ENCODE results near the gene ZSCAN22.
A peak's percentile ranks its signal among the peaks of the same experiment; 100 is the strongest.
"Not testable (repeated sequence)": the region's sequence is repeated elsewhere in the genome, so short reads cannot be mapped to it uniquely, and the experiment has no call there.

The ZSCAN22 gene

DNA sequence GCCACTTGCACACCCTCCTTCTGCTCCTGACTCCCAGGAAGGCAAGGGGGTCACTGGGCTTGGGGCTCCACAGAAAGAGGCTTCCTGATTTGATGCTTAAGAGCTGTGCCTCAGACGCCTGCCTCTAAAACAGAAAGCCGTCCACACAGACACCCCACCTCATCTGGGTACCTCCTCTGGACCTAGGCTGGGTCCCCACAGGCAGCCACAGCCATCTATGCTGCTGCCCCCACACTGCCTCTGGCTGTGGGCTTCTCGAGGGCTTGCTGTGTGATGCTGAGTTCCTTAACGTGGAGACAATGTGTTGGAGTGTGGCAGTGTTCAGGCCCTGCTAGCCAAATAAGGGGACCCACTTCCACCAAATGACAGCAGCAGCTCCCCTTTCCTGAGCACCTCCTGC, 8.5 kb upstream of the ZSCAN22 start:
- DNase-seq (ENCODE audit: low spot score) = no peak

- no peak for DNase-seq (ENCODE audit: low spot score)
These were observed 7.6 kb upstream of the ZSCAN22 start for GRCh38 chr19:58319241-58319640.

DNA sequence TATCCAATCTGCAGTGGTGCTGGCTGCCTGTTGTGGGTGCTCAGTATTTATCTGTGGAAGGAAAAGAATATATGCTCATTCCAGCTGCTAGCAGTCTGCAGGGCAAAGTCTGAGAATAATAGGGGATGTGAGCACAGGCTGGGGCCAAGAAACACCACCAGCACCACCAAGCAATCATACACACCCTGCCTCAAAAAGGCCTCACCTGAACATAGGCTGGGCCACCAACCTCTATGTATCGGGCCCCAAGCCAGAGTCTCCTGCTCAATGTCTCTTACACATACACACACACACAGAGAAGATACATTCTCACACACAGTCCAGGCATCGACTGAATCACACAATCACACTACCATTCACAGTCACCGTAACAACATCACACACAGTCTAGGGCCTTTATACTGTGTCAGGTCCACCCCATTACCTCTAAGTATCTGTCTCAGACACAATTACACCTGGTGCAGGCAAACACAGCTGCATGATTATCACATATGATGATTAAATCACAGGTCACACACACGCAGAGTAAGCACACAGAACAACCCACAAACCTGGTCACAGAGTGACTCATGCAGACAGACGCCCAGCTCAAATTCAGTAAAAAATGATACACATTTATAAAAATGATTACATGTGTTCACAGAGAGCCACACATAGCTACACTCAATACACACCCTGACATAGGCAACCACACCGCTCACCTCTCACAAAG, 1.3 kb upstream of the ZSCAN22 start:
- DNase-seq (ENCODE audit: low spot score) = no peak

DNA sequence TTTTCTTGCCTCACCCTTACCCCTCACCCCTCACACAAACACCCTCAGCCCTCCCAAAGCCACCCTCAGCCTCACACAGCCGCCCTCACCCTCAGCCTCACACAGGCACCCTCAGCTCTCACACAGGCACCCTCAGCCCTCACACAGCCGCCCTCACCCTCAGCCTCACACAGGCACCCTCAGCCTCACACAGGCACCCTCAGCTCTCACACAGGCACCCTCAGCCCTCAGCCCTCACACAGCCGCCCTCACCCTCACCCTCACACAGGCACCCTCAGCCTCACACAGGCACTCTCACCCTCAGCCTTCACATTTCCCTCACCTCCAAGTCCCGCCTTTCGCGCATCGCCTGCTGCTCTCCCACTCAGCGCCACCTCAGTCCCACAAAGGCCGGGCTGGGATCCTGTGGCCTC, 287 bp upstream of the ZSCAN22 start:
- DNase-seq (ENCODE audit: low spot score) = no peak

GRCh38 chr19:58328999-58329398, 2.2 kb downstream of the ZSCAN22 start:
- DNase-seq (ENCODE audit: low spot score) = no peak

DNA sequence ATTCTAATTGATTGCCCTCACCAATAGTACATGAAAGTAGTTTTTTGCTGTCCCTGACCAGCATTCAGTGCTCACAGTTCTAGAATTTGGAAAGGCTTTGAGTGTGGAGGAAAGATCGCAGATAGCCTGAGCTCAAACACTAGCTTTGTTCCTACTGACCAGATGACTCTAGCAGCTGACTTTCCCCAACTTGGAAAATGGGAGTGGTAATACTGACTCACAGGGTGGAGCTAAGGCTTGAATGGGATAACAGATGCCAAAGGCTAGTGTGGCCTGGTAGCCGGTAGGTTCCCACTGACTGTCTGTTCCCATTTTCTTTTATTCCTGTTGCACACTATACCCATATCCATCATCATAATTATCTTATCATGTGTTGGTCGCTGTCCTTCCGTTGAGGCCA, 3.7 kb downstream of the ZSCAN22 start:
- peak; percentile 91 for DNase-seq (ENCODE audit: low spot score)

GRCh38 chr19:58332697-58333096, 5.9 kb downstream of the ZSCAN22 start:
- no peak for DNase-seq (ENCODE audit: low spot score)

DNA sequence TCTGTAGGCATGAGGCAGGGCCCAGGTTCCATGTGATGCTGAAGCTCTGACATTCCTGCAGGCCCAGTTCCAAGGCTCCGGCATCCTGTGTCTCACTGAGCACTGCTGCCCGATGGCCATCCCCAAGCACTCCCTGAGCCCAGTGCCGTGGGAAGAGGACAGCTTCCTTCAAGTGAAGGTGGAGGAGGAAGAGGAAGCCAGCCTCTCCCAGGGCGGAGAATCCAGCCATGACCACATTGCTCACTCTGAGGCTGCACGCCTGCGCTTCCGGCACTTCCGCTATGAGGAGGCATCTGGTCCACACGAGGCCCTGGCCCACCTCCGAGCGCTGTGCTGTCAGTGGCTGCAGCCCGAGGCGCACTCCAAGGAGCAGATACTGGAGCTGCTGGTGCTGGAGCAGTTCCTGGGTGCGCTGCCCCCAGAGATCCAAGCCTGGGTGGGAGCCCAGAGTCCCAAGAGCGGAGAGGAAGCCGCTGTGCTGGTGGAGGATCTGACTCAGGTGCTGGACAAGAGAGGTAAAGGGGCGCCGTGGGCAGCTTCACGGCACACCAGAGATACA, 8.0 kb downstream of the ZSCAN22 start:
- DNase-seq (ENCODE audit: low spot score) = no peak

GRCh38 chr19:58335630-58336029, 8.8 kb downstream of the ZSCAN22 start:
- DNase-seq (ENCODE audit: low spot score) = no peak

GRCh38 chr19:58336216-58336615, 9.4 kb downstream of the ZSCAN22 start:
- DNase-seq (ENCODE audit: low spot score) = no peak

- DNase-seq (ENCODE audit: low spot score) = no peak
These were observed 10.0 kb downstream of the ZSCAN22 start for GRCh38 chr19:58336820-58337219.

DNA sequence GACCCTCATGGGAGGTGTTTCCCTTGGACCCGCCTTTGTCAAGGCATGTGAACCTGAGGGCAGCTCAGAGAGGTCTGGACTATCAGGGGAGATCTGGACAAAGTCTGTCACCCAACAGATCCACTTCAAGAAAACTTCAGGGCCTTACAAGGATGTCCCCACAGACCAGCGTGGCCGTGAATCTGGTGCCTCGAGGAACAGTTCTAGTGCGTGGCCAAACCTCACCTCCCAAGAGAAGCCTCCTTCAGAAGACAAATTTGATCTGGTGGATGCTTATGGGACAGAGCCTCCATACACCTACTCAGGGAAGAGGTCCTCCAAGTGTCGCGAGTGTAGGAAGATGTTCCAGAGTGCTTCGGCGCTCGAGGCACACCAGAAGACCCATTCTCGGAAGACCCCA, 11.5 kb downstream of the ZSCAN22 start:
- no peak for DNase-seq (ENCODE audit: low spot score)

DNA sequence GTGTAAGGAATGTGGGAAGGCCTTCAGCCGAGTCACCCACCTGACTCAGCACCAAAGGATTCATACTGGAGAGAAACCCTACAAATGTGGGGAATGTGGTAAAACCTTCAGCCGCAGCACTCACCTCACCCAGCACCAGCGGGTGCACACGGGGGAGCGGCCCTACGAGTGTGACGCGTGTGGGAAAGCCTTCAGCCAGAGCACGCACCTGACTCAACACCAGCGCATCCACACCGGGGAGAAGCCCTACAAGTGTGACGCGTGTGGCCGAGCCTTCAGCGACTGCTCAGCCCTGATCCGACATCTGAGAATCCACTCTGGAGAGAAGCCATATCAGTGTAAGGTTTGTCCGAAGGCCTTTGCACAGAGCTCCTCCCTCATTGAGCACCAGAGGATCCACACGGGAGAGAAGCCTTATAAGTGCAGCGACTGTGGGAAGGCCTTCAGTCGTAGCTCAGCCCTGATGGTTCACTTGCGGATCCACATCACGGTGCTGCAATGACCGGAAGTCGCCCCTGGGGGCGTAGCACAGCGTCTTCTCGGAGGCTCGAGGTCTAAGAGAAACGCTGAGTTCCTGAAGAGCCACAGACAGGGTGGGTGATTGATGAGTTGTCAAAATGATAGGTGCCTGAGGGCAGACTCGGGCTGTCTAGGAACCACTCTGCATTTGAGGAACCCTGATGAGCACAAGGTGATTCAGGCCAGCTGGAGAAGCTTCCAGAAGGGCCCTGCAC, 12.2 kb downstream of the ZSCAN22 start:
- DNase-seq (ENCODE audit: low spot score) = no peak

DNA sequence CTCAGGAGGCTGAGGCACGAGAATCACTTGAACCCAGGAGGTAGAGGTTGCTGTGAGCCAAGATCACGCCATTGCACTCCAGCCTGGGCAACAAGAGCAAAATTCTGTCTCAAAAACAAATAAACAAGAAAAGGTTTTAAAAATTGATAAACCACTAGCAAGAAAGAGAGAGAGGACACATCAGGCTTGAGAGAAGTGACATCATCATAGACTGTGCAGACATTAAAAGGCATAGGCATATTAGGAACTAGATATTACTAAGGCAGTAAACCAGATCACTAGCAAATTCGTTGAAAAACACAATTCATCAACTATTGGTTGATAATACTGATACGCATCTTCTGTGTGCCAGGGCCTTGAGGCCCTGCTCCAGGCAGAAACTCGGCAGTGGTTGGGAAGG, 18.8 kb downstream of the ZSCAN22 start:
- DNase-seq (ENCODE audit: low spot score) = no peak

DNA sequence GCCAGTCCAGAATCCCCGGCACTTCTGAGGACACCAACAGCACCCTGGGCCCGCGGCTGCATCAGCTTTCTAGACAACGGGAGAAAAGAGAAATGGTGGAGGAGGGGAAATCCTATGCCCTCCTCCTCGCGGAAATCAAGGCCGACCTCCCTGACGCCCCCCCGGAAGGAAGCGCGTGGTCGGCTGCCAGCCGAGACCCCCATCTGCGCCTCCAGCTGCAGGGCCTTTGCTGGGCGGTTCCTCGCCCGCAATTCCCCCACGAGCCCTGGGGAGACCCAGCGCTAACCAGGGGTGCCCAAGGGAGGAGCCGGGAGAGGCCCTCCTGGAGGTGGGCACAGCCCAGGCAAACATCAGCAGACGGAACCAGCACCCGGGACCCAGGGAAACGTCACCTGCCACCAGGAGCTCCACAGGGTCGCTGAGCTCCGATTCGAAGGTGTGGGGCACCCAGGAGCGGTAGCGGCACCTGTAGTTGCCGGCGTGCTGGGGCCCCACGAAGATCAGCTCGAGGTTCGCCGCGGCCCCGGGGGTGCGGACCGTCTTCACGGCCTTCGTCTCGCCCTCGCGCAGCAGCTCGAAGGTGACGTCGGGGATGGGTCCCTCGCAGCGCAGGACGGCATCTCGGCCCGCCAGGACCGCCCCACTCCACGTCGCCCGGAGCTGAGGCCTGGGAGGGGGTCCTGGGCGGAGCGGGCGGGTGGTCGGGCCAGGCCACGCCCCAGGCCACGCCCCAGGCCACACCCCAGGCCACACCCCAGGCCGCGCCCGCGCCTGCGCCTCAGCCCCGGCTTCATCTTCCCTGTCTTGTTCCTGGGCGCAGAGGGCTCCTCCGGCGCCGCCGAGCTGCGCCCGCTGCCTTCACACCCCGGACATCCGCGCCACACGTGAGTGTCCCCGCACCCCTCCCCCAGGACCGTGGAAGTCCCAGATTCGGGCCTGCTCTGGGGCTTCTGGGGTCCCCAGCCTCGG, 20.5 kb downstream of the ZSCAN22 start:
- peak; percentile 98 for DNase-seq (ENCODE audit: low spot score)

DNA sequence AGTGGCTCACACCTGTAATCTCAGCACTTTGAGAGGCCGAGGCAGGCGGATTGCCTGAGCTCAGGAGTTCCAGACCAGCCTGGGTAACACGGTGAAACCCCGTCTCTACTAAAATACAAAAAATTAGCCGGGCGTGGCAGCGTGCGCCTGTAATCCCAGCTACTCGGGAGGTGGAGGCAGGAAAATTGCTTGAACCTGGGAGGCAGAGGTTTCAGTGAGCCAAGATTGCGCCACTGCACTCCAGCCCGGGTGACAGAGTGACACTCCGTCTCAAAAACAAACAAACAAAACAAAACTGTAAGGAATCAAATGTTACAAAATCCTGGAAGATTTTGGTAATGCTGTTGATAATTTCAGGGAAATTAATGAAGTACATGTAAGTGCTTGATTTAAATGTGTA, 21.3 kb downstream of the ZSCAN22 start:
- DNase-seq (ENCODE audit: low spot score) = not testable (repeated sequence)

GRCh38 chr19:58349590-58349989, 22.8 kb downstream of the ZSCAN22 start:
- DNase-seq (ENCODE audit: low spot score) = no peak

GRCh38 chr19:58350001-58350861, 23.4 kb downstream of the ZSCAN22 start:
- no peak for DNase-seq (ENCODE audit: low spot score)

DNA sequence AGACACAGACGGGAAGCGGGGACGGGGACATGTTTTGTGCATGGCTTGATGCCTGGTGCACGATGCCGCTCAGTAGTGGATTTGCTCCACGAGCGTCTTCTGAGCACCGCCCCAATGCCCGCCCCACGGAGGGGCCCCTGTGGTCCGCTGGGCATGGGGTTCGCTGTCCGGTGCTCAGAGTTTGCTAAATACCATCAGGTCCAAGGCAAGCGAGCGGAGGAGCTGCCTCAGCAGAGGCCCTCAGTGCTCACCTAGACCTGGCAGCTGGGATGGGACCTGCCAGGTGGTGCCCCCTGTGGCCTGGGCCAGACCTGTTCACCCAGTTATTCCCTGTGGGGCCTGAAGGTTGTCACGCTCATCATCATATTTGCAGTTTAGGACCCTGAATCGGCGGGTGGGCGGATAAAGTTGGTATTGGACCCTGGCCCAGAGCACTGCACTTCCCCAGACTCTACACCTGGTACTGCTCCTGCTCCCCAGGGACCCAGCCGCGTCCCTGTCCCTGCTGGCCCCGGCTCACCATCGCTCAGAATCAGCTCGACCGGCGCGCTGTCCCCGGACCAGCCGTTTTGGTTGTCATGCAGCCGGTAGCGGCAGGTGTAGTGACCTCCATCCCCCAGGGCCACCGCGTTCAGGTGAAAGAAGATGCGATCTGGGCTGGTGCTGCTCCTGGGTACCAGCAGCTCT, 24.2 kb downstream of the ZSCAN22 start:
- DNase-seq (ENCODE audit: low spot score) = no peak

- no peak for DNase-seq (ENCODE audit: low spot score)
These were observed 24.7 kb downstream of the ZSCAN22 start for GRCh38 chr19:58351558-58351878.

Measured in AG20443 (cell line).